NCI-H146 (cell line): ENCODE results near the gene DLGAP1.

Experiments
- DNase-seq: peaks from one replicate; lab custom pipeline; 2025; lab: John Stamatoyannopoulos, UW

DLGAP1 gene

GRCh38 chr18:4157352-4157751 is 297.8 kb downstream of the DLGAP1 start:
- no peak for DNase-seq

- no peak for DNase-seq
These were observed 308.3 kb downstream of the DLGAP1 start for GRCh38 chr18:4146797-4147196.

- no peak for DNase-seq
These were observed 310.9 kb downstream of the DLGAP1 start for GRCh38 chr18:4144201-4144600.

- no peak for DNase-seq
These were observed 311.5 kb downstream of the DLGAP1 start for GRCh38 chr18:4143585-4143984.

- no peak for DNase-seq
These were observed 312.2 kb downstream of the DLGAP1 start for GRCh38 chr18:4142876-4143275.

GRCh38 chr18:4134700-4135099 is 320.4 kb downstream of the DLGAP1 start:
- DNase-seq: no peak

GRCh38 chr18:4130734-4131719 is 324.1 kb downstream of the DLGAP1 start:
- no peak for DNase-seq

GRCh38 chr18:4126939-4127338 is 328.2 kb downstream of the DLGAP1 start:
- DNase-seq: no peak

GRCh38 chr18:4125627-4126230 is 329.4 kb downstream of the DLGAP1 start:
- DNase-seq: no peak

GRCh38 chr18:4125224-4125623 is 329.9 kb downstream of the DLGAP1 start:
- DNase-seq: no peak

GRCh38 chr18:4119813-4120212 is 335.3 kb downstream of the DLGAP1 start:
- no peak for DNase-seq

- no peak for DNase-seq
These were observed 335.9 kb downstream of the DLGAP1 start for GRCh38 chr18:4119127-4119648.

GRCh38 chr18:4108016-4108415 is 347.1 kb downstream of the DLGAP1 start:
- DNase-seq: no peak

GRCh38 chr18:4107049-4107467 is 348.0 kb downstream of the DLGAP1 start:
- no peak for DNase-seq

GRCh38 chr18:4106407-4107033 is 348.6 kb downstream of the DLGAP1 start:
- peak; percentile 48 for DNase-seq

- DNase-seq: no peak
These were observed 352.2 kb downstream of the DLGAP1 start for GRCh38 chr18:4102901-4103300.

GRCh38 chr18:4101009-4101408 is 354.1 kb downstream of the DLGAP1 start:
- DNase-seq: no peak

- DNase-seq: no peak
These were observed 358.6 kb downstream of the DLGAP1 start for GRCh38 chr18:4096486-4096885.

GRCh38 chr18:4093676-4094075 is 361.4 kb downstream of the DLGAP1 start:
- DNase-seq: no peak

GRCh38 chr18:4084382-4084900 is 370.7 kb downstream of the DLGAP1 start:
- DNase-seq: no peak

- no peak for DNase-seq
These were observed 376.9 kb downstream of the DLGAP1 start for GRCh38 chr18:4078246-4078645.

GRCh38 chr18:4077721-4078120 is 377.4 kb downstream of the DLGAP1 start:
- DNase-seq: no peak
